HL-60 (cell line): ENCODE measurements around the gene CASP8.

Experiments used
- DNase-seq, 2 experiments: peaks; one replicate each; pipeline ENCODE4 v3.0.0-alpha.2; 2010 to 2020; ENCODE audit warnings: low read depth in 1 of 2, low spot score in 1 of 2
- H3K27ac ChIP-seq: fragments of 250-450 bp; sonication (Bioruptor Pico); replicated peaks from 2 replicates; pipeline ENCODE4 v1.5.1; 2020; ENCODE audit warnings: mild to moderate bottlenecking, moderate library complexity
- H3K27me3 ChIP-seq: fragments of 250-450 bp; sonication (Bioruptor Pico); 2 replicates; pipeline ENCODE4 v1.5.1; 2021; ENCODE audit warnings: mild to moderate bottlenecking, moderate library complexity; ENCODE audit not compliant: insufficient read depth, poor library complexity, severe bottlenecking
- H3K4me3 ChIP-seq: replicated peaks from 2 replicates; pipeline ENCODE4 v1.5.1; 2011; ENCODE audit warnings: mild to moderate bottlenecking, control low read depth, low read length; ENCODE audit not compliant: insufficient read depth
- GABPA ChIP-seq: IDR thresholded peaks from 2 replicates; pipeline ENCODE4 v1.6.1; 2012; ENCODE audit warnings: low read depth
- POLR2AphosphoS5 ChIP-seq: IDR thresholded peaks from 2 replicates; pipeline ENCODE4 v1.6.1; 2012; ENCODE audit warnings: low read depth
- SPI1 ChIP-seq: IDR thresholded peaks from 2 replicates; pipeline ENCODE4 v1.6.1; 2012; ENCODE audit warnings: low read depth, mild to moderate bottlenecking, borderline replicate concordance
- TF ChIP-seq, protein P1 (sequence below): IDR thresholded peaks from 2 replicates; pipeline ENCODE4 v1.6.1; 2012; ENCODE audit warnings: low read depth; ENCODE audit not compliant: insufficient replicate concordance
- TF ChIP-seq, protein P2 (sequence below): IDR thresholded peaks from one replicate; pipeline ENCODE4 v1.5.1; 2011; ENCODE audit warnings: low read length, control low read depth, inconsistent platforms; ENCODE audit not compliant: insufficient read depth

CASP8 gene

DNA sequence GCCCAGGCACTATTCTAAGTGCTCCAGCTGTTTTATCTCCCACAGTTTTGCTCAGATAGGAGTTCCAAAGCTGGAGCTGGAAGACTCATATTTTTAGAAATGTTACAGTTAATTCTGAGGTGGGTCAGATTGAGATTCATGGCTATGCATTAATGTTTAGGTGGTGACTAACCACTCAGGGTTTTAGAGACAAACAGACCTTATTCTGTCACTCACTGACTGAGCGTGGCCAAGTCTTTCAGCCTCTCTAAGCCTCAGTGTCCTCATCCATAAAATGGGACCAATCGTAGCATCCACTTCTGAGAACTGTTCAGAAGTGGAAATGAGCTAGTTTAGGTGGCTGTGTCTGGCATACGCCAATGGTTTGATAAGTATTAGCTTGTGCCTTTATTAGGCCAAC is 4.3 kb upstream of the CASP8 start:
- DNase-seq, result no peak
- H3K27ac ChIP-seq, result peak overlapping the region; percentile 99
- no peaks in the 10 kb centered on the region for H3K27me3 ChIP-seq
- H3K4me3 ChIP-seq, result no peak overlapping the region
- TF ChIP-seq GABPA (no peak), POLR2AphosphoS5 (no peak), SPI1 (no peak)
- TF ChIP-seq, protein P1, sequence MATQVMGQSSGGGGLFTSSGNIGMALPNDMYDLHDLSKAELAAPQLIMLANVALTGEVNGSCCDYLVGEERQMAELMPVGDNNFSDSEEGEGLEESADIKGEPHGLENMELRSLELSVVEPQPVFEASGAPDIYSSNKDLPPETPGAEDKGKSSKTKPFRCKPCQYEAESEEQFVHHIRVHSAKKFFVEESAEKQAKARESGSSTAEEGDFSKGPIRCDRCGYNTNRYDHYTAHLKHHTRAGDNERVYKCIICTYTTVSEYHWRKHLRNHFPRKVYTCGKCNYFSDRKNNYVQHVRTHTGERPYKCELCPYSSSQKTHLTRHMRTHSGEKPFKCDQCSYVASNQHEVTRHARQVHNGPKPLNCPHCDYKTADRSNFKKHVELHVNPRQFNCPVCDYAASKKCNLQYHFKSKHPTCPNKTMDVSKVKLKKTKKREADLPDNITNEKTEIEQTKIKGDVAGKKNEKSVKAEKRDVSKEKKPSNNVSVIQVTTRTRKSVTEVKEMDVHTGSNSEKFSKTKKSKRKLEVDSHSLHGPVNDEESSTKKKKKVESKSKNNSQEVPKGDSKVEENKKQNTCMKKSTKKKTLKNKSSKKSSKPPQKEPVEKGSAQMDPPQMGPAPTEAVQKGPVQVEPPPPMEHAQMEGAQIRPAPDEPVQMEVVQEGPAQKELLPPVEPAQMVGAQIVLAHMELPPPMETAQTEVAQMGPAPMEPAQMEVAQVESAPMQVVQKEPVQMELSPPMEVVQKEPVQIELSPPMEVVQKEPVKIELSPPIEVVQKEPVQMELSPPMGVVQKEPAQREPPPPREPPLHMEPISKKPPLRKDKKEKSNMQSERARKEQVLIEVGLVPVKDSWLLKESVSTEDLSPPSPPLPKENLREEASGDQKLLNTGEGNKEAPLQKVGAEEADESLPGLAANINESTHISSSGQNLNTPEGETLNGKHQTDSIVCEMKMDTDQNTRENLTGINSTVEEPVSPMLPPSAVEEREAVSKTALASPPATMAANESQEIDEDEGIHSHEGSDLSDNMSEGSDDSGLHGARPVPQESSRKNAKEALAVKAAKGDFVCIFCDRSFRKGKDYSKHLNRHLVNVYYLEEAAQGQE, result no peak
- TF ChIP-seq, protein P2, sequence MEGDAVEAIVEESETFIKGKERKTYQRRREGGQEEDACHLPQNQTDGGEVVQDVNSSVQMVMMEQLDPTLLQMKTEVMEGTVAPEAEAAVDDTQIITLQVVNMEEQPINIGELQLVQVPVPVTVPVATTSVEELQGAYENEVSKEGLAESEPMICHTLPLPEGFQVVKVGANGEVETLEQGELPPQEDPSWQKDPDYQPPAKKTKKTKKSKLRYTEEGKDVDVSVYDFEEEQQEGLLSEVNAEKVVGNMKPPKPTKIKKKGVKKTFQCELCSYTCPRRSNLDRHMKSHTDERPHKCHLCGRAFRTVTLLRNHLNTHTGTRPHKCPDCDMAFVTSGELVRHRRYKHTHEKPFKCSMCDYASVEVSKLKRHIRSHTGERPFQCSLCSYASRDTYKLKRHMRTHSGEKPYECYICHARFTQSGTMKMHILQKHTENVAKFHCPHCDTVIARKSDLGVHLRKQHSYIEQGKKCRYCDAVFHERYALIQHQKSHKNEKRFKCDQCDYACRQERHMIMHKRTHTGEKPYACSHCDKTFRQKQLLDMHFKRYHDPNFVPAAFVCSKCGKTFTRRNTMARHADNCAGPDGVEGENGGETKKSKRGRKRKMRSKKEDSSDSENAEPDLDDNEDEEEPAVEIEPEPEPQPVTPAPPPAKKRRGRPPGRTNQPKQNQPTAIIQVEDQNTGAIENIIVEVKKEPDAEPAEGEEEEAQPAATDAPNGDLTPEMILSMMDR, result no peak

DNA sequence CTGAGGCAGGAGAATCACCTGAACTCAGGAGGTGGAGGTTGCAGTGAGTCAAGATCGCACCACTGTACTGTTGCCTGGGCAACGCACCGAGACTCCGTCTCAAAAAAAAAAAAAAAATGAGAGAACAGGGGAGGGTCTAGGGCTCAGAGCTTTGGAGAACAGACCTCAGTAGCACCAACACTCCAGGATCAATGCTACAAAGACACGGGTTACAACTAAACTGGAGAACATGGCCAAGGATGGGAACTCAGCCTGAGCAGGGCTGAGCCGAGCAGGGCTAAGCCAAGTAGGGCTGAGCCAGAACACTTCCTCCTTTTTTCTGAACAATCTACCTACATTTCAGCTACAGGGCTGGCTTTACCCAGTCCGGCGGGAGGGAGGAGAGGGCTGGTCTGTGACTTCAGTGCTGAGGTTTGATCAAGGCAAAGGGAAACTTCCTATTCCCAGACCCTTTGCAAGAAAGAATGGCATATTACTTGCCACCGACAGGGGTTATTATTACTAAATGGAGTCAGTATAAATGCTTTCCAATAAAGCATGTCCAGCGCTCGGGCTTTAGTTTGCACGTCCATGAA is 2.9 kb upstream of the CASP8 start:
- peak overlapping the region; percentile 36 for H3K4me3 ChIP-seq
- peak; percentile 96 for TF ChIP-seq SPI1
- TF ChIP-seq, protein P1, result no peak
- H3K27ac ChIP-seq, result peak overlapping the region; percentile 99
- peak; percentile 78 to 89 for DNase-seq
- H3K27me3 ChIP-seq, result no peaks in the 10 kb centered on the region

DNA sequence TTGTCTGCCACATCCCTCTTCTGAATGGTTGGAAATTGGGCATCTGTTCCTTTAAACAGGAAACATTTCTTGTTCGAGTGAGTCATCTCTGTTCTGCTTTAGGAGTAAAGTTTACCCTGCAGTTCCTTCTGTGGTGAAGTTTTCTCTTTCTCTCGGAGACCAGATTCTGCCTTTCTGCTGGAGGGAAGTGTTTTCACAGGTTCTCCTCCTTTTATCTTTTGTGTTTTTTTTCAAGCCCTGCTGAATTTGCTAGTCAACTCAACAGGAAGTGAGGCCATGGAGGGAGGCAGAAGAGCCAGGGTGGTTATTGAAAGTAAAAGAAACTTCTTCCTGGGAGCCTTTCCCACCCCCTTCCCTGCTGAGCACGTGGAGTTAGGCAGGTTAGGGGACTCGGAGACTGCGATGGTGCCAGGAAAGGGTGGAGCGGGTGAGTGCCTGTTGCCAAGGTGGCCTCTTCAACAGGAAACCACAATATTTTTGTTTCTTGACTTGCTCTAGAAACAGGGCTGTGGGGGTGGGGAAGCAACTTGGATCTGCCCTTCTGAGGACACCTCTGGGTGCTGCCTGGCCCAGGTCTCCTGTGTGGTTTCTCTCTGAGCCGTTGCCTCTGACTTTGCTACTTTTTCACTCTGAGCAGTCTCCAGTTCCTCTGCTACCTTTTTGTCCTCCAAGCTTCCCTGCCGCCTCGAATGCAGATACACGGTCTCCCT is 2.2 kb upstream of the CASP8 start:
- peak; percentile 86 to 99 for DNase-seq
- no peaks in the 10 kb centered on the region for H3K27me3 ChIP-seq
- peak overlapping the region; percentile 36 for H3K4me3 ChIP-seq
- H3K27ac ChIP-seq, result peak overlapping the region; percentile 99
- peak; percentile 47 for TF ChIP-seq SPI1
- TF ChIP-seq, protein P1, result peak; percentile 7
- TF ChIP-seq, protein P2, result no peak
- no peak for TF ChIP-seq GABPA
- TF ChIP-seq POLR2AphosphoS5, result peak; percentile 92
